ENCODE data around the gene VWDE. TPM values are rescaled to one million over a fixed set of nuclear protein-coding genes. Genes with fewer than 3 reads are reported as not detected.

VWDE gene
- total and polyA plus RNA-seq, 2 experiments from 2014 or later = not detected

DNA sequence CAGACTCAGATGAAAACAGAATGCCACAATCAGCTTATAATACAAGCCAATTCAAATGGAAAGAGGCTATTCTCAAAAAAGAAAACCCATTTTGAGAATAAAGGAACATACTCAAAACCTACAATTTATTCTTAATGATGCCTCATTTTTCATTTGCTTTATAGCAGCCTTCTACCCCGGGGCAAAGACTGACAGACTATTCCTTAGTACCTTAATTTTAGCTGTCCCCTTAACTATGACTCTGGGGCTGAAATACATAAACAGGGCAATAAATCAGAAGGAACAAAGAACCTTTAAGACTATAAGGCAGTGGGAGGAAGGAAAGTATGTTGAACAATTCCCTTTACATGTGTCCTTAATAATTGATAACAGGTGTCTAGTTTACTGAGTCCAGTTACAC, 115.8 kb downstream of the VWDE start:
- Histone ChIP-seq H3F3A (ENCODE audit: insufficient read depth) (no peaks in the 10 kb centered on the region), H3K9ac (no peak overlapping the region), H3K4me2 (ENCODE audit: unreplicated experiment) (no peak overlapping the region), H3K4me1 (ENCODE audit: insufficient read depth) (no peaks in the 10 kb centered on the region), H3K9me3 (ENCODE audit: low read depth) (no peaks in the 10 kb centered on the region), H3K36me3 (ENCODE audit: low read depth) (no peaks in the 10 kb centered on the region), H4K20me1 (ENCODE audit: insufficient read depth) (no peaks in the 10 kb centered on the region), H2AFZ (no peak overlapping the region), H3K4me3 (no peak overlapping the region), H3K27me3 (replicated peaks; ENCODE audit: insufficient read depth) (no peaks in the 10 kb centered on the region), H3K27ac (no peak overlapping the region), H3K9me2 (ENCODE audit: insufficient read depth) (no peaks in the 10 kb centered on the region), H3K79me2 (ENCODE audit: insufficient read depth) (no peaks in the 10 kb centered on the region)
- TF ChIP-seq EZH2phosphoT487 (IDR thresholded peaks at IDR 0.05; ENCODE audit: insufficient read depth, low read depth) (no peak), EZH2 (IDR thresholded peaks at IDR 0.05; ENCODE audit: insufficient read depth, poor library complexity, severe bottlenecking) (no peak)
- 0% methylated on average over 1 of the region's 1 CpG for WGBS, 2 experiments (ENCODE audit: low coverage in 1 of 2, low lambda C conversion rate in 2 of 2, missing lambda C conversion rate in 2 of 2)
- no peak for DNase-seq
- in situ Hi-C loops (cut with MboI) = no loop called here

DNA sequence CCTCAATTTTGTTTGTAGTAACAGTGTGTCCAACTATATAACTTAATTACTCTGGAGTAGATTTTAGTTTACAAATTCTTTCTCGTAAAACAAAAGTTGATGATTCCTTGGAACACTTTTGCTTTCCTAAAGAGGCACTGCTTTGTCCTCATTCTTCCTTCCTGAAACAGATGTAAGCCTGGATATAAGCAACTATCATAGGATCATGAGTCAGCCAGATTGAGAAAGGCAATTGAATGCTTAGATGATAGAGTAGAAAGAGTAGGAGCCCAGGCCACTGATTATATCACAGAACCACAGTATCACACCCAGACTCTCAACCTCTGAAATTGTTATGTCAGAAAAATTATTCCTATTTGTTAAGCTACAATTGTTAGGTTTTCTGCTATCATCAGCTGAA, 122.6 kb downstream of the VWDE start:
- Histone ChIP-seq H4K20me1 (ENCODE audit: insufficient read depth) (no peaks in the 10 kb centered on the region), H3K9me2 (ENCODE audit: insufficient read depth) (no peaks in the 10 kb centered on the region), H3K79me2 (ENCODE audit: insufficient read depth) (no peaks in the 10 kb centered on the region), H3K9me3 (ENCODE audit: low read depth) (no peaks in the 10 kb centered on the region), H3K4me1 (ENCODE audit: insufficient read depth) (no peaks in the 10 kb centered on the region), H2AFZ (no peak overlapping the region), H3K27ac (no peak overlapping the region), H3F3A (ENCODE audit: insufficient read depth) (no peaks in the 10 kb centered on the region), H3K27me3 (replicated peaks; ENCODE audit: insufficient read depth) (no peaks in the 10 kb centered on the region), H3K4me3 (no peak overlapping the region), H3K36me3 (ENCODE audit: low read depth) (no peaks in the 10 kb centered on the region), H3K4me2 (ENCODE audit: unreplicated experiment) (no peak overlapping the region), H3K9ac (no peak overlapping the region)
- TF ChIP-seq EZH2 (IDR thresholded peaks at IDR 0.05; ENCODE audit: insufficient read depth, poor library complexity, severe bottlenecking) = no peak
- TF ChIP-seq EZH2phosphoT487 (IDR thresholded peaks at IDR 0.05; ENCODE audit: insufficient read depth, low read depth) = no peak
- in situ Hi-C loops (cut with MboI) = no loop called here
- DNase-seq = no peak
- WGBS, 2 experiments (ENCODE audit: low coverage in 1 of 2, low lambda C conversion rate in 2 of 2, missing lambda C conversion rate in 2 of 2) = 19 to 21% methylated on average over 1 of the region's 1 CpG

Other genes with a start within 250 kb of the VWDE start
- gene TMEM106B, start 192.6 kb downstream of the VWDE start, total RNA-seq (2014; rRNA removed; shearing (Covaris generic)) = 63.0 and 80.5 TPM in 2 replicates
- 45.3 and 48.7 TPM in 2 replicates for gene TMEM106B, start 192.6 kb downstream of the VWDE start, polyA plus RNA-seq (2016; fragmentation: Nextera tagmentation; extraction: Ambion mirVana)
- gene SCIN, start 166.9 kb upstream of the VWDE start, total RNA-seq (2014; rRNA removed; shearing (Covaris generic)) = 0.13 and 0.32 TPM in 2 replicates
- 0.64 and 0.68 TPM in 2 replicates for gene SCIN, start 166.9 kb upstream of the VWDE start, polyA plus RNA-seq (2016; fragmentation: Nextera tagmentation; extraction: Ambion mirVana)

All from GM23248 (cell line).